Memory B cell (primary cell): Measurements from ENCODE around the gene VKORC1L1.
"Not testable (repeated sequence)": the region's sequence is repeated elsewhere in the genome, so short reads cannot be mapped to it uniquely, and the experiment has no call there.

Experiments used
- ATAC-seq: fragments of 150-1000 bp; cut with Tn5 transposase; 2 replicates; pipeline ENCODE4 v1.10.0; 2021; ENCODE audit warnings: low read depth, mild to moderate bottlenecking, moderate library complexity
- DNase-seq, 2 donors: peaks; one replicate each; pipeline ENCODE4 v3.0.0; 2022; ENCODE audit warnings: low spot score in 2 of 2
- H3K27ac Mint-ChIP-seq: one replicate; pipeline ENCODE4 v1.8.0; 2022; ENCODE audit warnings: mild to moderate bottlenecking, moderate library complexity, mixed read lengths
- H3K27me3 Mint-ChIP-seq: one replicate; pipeline ENCODE4 v1.8.0; 2022; ENCODE audit warnings: mixed read lengths
- H3K36me3 Mint-ChIP-seq: one replicate; pipeline ENCODE4 v1.8.0; 2022; ENCODE audit warnings: mild to moderate bottlenecking, mixed read lengths
- H3K4me1 Mint-ChIP-seq: one replicate; pipeline ENCODE4 v1.8.0; 2022; ENCODE audit warnings: mixed read lengths
- H3K4me3 Mint-ChIP-seq: one replicate; pipeline ENCODE4 v1.8.0; 2022; ENCODE audit warnings: mild to moderate bottlenecking, moderate library complexity, mixed read lengths
- H3K9me3 Mint-ChIP-seq: one replicate; pipeline ENCODE4 v1.8.0; 2022; ENCODE audit warnings: mixed read lengths

The VKORC1L1 gene

GRCh38 chr7:65867681-65868080 lies 5.2 kb upstream of the VKORC1L1 start:
- H3K4me1 Mint-ChIP-seq, H3K27me3 Mint-ChIP-seq, H3K9me3 Mint-ChIP-seq, H3K36me3 Mint-ChIP-seq, ATAC-seq, H3K4me3 Mint-ChIP-seq, H3K27ac Mint-ChIP-seq, DNase-seq: not testable (repeated sequence)

- H3K27me3 Mint-ChIP-seq, H3K9me3 Mint-ChIP-seq, H3K27ac Mint-ChIP-seq, ATAC-seq, H3K4me3 Mint-ChIP-seq, DNase-seq, H3K36me3 Mint-ChIP-seq, H3K4me1 Mint-ChIP-seq: not testable (repeated sequence)
Observed at GRCh38 chr7:65869312-65869711, 3.6 kb upstream of the VKORC1L1 start.

- DNase-seq, ATAC-seq, H3K9me3 Mint-ChIP-seq, H3K4me3 Mint-ChIP-seq, H3K27me3 Mint-ChIP-seq, H3K4me1 Mint-ChIP-seq, H3K36me3 Mint-ChIP-seq, H3K27ac Mint-ChIP-seq: not testable (repeated sequence)
Observed at GRCh38 chr7:65871451-65871850, 1.4 kb upstream of the VKORC1L1 start.

GRCh38 chr7:65873582-65874193 lies 814 bp downstream of the VKORC1L1 start:
- ATAC-seq, result peak; percentile 9
- peak overlapping the region; percentile 67 for H3K27ac Mint-ChIP-seq
- not testable (repeated sequence) for H3K36me3 Mint-ChIP-seq, DNase-seq, H3K27me3 Mint-ChIP-seq, H3K4me1 Mint-ChIP-seq, H3K9me3 Mint-ChIP-seq
- H3K4me3 Mint-ChIP-seq, result peak overlapping the region; percentile 88

- not testable (repeated sequence) for H3K27ac Mint-ChIP-seq, DNase-seq, H3K4me3 Mint-ChIP-seq, H3K36me3 Mint-ChIP-seq, H3K27me3 Mint-ChIP-seq, ATAC-seq, H3K9me3 Mint-ChIP-seq
- H3K4me1 Mint-ChIP-seq, result peaks cover 20% of the 10 kb centered on the region
Observed at GRCh38 chr7:65875715-65876114, 2.8 kb downstream of the VKORC1L1 start.

- H3K27me3 Mint-ChIP-seq, H3K36me3 Mint-ChIP-seq, DNase-seq, H3K9me3 Mint-ChIP-seq, H3K4me3 Mint-ChIP-seq: not testable (repeated sequence)
- peak; percentile 46 for ATAC-seq
- H3K4me1 Mint-ChIP-seq, result peaks cover 13% of the 10 kb centered on the region
- H3K27ac Mint-ChIP-seq, result peak overlapping the region; percentile 49
Observed at GRCh38 chr7:65879292-65880153, 6.6 kb downstream of the VKORC1L1 start.

GRCh38 chr7:65880242-65880641 lies 7.4 kb downstream of the VKORC1L1 start:
- not testable (repeated sequence) for ATAC-seq, H3K36me3 Mint-ChIP-seq, DNase-seq, H3K4me3 Mint-ChIP-seq, H3K27ac Mint-ChIP-seq, H3K27me3 Mint-ChIP-seq, H3K9me3 Mint-ChIP-seq
- peaks cover 13% of the 10 kb centered on the region for H3K4me1 Mint-ChIP-seq

- Mint-ChIP-seq H3K4me1 (peaks cover 13% of the 10 kb centered on the region), H3K36me3 (peaks cover 12% of the 10 kb centered on the region)
- not testable (repeated sequence) for ATAC-seq, H3K27me3 Mint-ChIP-seq, H3K9me3 Mint-ChIP-seq, H3K4me3 Mint-ChIP-seq, H3K27ac Mint-ChIP-seq, DNase-seq
Observed at GRCh38 chr7:65884983-65885382, 12.1 kb downstream of the VKORC1L1 start.

GRCh38 chr7:65885533-65885932 lies 12.7 kb downstream of the VKORC1L1 start:
- H3K4me3 Mint-ChIP-seq, DNase-seq, ATAC-seq, H3K9me3 Mint-ChIP-seq, H3K27ac Mint-ChIP-seq, H3K27me3 Mint-ChIP-seq, H3K4me1 Mint-ChIP-seq: not testable (repeated sequence)
- H3K36me3 Mint-ChIP-seq, result peaks cover 14% of the 10 kb centered on the region

- not testable (repeated sequence) for DNase-seq, H3K4me1 Mint-ChIP-seq, ATAC-seq, H3K4me3 Mint-ChIP-seq, H3K27me3 Mint-ChIP-seq, H3K9me3 Mint-ChIP-seq
- Mint-ChIP-seq H3K36me3 (peaks cover 19% of the 10 kb centered on the region), H3K27ac (peak overlapping the region; percentile 71)
Observed at GRCh38 chr7:65888434-65889156, 15.7 kb downstream of the VKORC1L1 start.

- H3K4me1 Mint-ChIP-seq, H3K9me3 Mint-ChIP-seq, H3K27me3 Mint-ChIP-seq, ATAC-seq, H3K27ac Mint-ChIP-seq, DNase-seq, H3K4me3 Mint-ChIP-seq: not testable (repeated sequence)
- peaks cover 19% of the 10 kb centered on the region for H3K36me3 Mint-ChIP-seq
Observed at GRCh38 chr7:65889722-65890121, 16.8 kb downstream of the VKORC1L1 start.

- DNase-seq, result no peak
- Mint-ChIP-seq H3K4me3 (no peak overlapping the region), H3K4me1 (peaks cover 11% of the 10 kb centered on the region), H3K27me3 (no peaks in the 10 kb centered on the region), H3K36me3 (peaks cover 13% of the 10 kb centered on the region), H3K9me3 (no peaks in the 10 kb centered on the region), H3K27ac (peak overlapping the region; percentile 63)
- ATAC-seq, result no peak
Observed at GRCh38 chr7:65892161-65892560, 19.3 kb downstream of the VKORC1L1 start.

- Mint-ChIP-seq H3K4me3 (no peak overlapping the region), H3K27ac (peak overlapping the region; percentile 63), H3K9me3 (no peaks in the 10 kb centered on the region), H3K36me3 (peaks cover 15% of the 10 kb centered on the region), H3K27me3 (no peaks in the 10 kb centered on the region), H3K4me1 (peaks cover 11% of the 10 kb centered on the region)
- ATAC-seq, result no peak
- no peak for DNase-seq
Observed at GRCh38 chr7:65892835-65893234, 20.0 kb downstream of the VKORC1L1 start.

GRCh38 chr7:65896279-65896870 lies 23.5 kb downstream of the VKORC1L1 start:
- no peak overlapping the region for H3K27ac Mint-ChIP-seq
- DNase-seq (no peak), ATAC-seq (no peak)
- peaks cover 6% of the 10 kb centered on the region for H3K4me1 Mint-ChIP-seq
- H3K36me3 Mint-ChIP-seq, result peaks cover 14% of the 10 kb centered on the region
- peaks cover 5% of the 10 kb centered on the region for H3K9me3 Mint-ChIP-seq
- H3K4me3 Mint-ChIP-seq, result no peak overlapping the region
- H3K27me3 Mint-ChIP-seq, result no peaks in the 10 kb centered on the region
